Measurements from ENCODE around the gene AFF3.

DNA sequence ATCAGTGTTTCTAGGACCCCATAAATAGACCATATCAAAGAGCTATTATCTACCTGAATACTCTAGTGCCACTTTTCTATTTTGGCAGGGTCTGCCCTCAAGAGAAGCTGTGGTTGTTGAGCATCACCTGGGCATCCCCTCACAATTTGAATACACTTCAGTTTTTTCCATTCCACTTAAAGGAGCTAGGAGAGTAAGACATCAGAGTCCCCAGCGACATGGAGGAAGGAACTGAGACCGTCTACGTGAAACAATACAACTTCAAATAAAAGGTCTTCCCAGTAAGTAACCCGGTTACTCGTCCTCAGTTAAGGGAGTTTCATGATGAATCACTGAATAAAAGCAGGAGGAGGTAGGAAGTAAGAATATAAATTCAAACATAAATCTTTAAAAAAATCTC is 206.7 kb downstream of the AFF3 start:
- TF ChIP-seq, protein P1, sequence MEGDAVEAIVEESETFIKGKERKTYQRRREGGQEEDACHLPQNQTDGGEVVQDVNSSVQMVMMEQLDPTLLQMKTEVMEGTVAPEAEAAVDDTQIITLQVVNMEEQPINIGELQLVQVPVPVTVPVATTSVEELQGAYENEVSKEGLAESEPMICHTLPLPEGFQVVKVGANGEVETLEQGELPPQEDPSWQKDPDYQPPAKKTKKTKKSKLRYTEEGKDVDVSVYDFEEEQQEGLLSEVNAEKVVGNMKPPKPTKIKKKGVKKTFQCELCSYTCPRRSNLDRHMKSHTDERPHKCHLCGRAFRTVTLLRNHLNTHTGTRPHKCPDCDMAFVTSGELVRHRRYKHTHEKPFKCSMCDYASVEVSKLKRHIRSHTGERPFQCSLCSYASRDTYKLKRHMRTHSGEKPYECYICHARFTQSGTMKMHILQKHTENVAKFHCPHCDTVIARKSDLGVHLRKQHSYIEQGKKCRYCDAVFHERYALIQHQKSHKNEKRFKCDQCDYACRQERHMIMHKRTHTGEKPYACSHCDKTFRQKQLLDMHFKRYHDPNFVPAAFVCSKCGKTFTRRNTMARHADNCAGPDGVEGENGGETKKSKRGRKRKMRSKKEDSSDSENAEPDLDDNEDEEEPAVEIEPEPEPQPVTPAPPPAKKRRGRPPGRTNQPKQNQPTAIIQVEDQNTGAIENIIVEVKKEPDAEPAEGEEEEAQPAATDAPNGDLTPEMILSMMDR (IDR thresholded peaks at IDR 0.05; ENCODE audit: low read depth, low read length), result no peak
- no peak for TF ChIP-seq EZH2phosphoT487 (IDR thresholded peaks at IDR 0.05; ENCODE audit: low read depth)
